NCI-H128 (cell line): ENCODE results near the gene EFNA5.

Experiments
- DNase-seq: peaks from one replicate; lab custom pipeline; 2025; ENCODE audit not compliant: unreplicated experiment; lab: John Stamatoyannopoulos, UW

The EFNA5 gene

GRCh38 chr5:107549567-107549966, 121.2 kb downstream of the EFNA5 start:
- DNase-seq = no peak

- DNase-seq = no peak
These were observed 122.3 kb downstream of the EFNA5 start for GRCh38 chr5:107548477-107548876.

GRCh38 chr5:107546719-107547118, 124.0 kb downstream of the EFNA5 start:
- DNase-seq = no peak

- DNase-seq = no peak
These were observed 125.3 kb downstream of the EFNA5 start for GRCh38 chr5:107545486-107545885.

- no peak for DNase-seq
These were observed 125.8 kb downstream of the EFNA5 start for GRCh38 chr5:107544967-107545366.

- DNase-seq = no peak
These were observed 126.3 kb downstream of the EFNA5 start for GRCh38 chr5:107544476-107544875.

- no peak for DNase-seq
These were observed 126.9 kb downstream of the EFNA5 start for GRCh38 chr5:107543868-107544267.

GRCh38 chr5:107542831-107543231, 127.9 kb downstream of the EFNA5 start:
- no peak for DNase-seq

- no peak for DNase-seq
These were observed 128.3 kb downstream of the EFNA5 start for GRCh38 chr5:107542428-107542827.

- no peak for DNase-seq
These were observed 129.3 kb downstream of the EFNA5 start for GRCh38 chr5:107541400-107541799.

GRCh38 chr5:107539726-107540330, 130.9 kb downstream of the EFNA5 start:
- DNase-seq = no peak

- no peak for DNase-seq
These were observed 131.8 kb downstream of the EFNA5 start for GRCh38 chr5:107538805-107539445.

GRCh38 chr5:107538331-107538730, 132.4 kb downstream of the EFNA5 start:
- DNase-seq = no peak

- DNase-seq = no peak
These were observed 134.9 kb downstream of the EFNA5 start for GRCh38 chr5:107535849-107536248.

- no peak for DNase-seq
These were observed 136.5 kb downstream of the EFNA5 start for GRCh38 chr5:107533910-107534876.

GRCh38 chr5:107532916-107533315, 137.8 kb downstream of the EFNA5 start:
- no peak for DNase-seq

GRCh38 chr5:107532169-107532878, 138.4 kb downstream of the EFNA5 start:
- no peak for DNase-seq

- DNase-seq = no peak
These were observed 139.4 kb downstream of the EFNA5 start for GRCh38 chr5:107531308-107531707.

GRCh38 chr5:107529618-107530017, 141.1 kb downstream of the EFNA5 start:
- no peak for DNase-seq

- DNase-seq = no peak
These were observed 144.3 kb downstream of the EFNA5 start for GRCh38 chr5:107526270-107526937.

- DNase-seq = no peak
These were observed 146.6 kb downstream of the EFNA5 start for GRCh38 chr5:107524111-107524510.
